Measurements from ENCODE around the gene SENP7. TPM values are rescaled to one million over a fixed set of nuclear protein-coding genes. Genes with fewer than 3 reads are reported as not detected.

Gene SENP7
- total and polyA plus RNA-seq, 2 experiments from 2014 or later = 5.0 to 9.0 TPM

GRCh38 chr3:101375586-101375985 lies 137.4 kb downstream of the SENP7 start:
- Mint-ChIP-seq H3K36me3 (ENCODE audit: low read depth) (no peaks in the 10 kb centered on the region), H3K9me3 (no peaks in the 10 kb centered on the region; the same call in 2 of the 3 replicates), H3K4me3 (no peak overlapping the region), H3K4me1 (no peaks in the 10 kb centered on the region), H3K27me3 (ENCODE audit: insufficient read depth, low read depth, poor library complexity) (no peaks in the 10 kb centered on the region), H3K27ac (no peak overlapping the region)
- no peak overlapping the region for H3K4me3 ChIP-seq
- H3F3A ChIP-seq (replicated peaks; ENCODE audit: low read depth) = no peaks in the 10 kb centered on the region
- ATAC-seq (no peak), DNase-seq (ENCODE audit: low spot score) (no peak)
- no peaks in the 10 kb centered on the region for H3K79me2 ChIP-seq (replicated peaks; ENCODE audit: insufficient read depth)
- no peaks in the 10 kb centered on the region for H3K4me1 ChIP-seq (ENCODE audit: insufficient read depth)
- H3K27me3 ChIP-seq (ENCODE audit: insufficient read depth) = no peaks in the 10 kb centered on the region
- no peak overlapping the region for H2AFZ ChIP-seq
- H3K27ac ChIP-seq (ENCODE audit: low read depth) = no peak overlapping the region
- H3K36me3 ChIP-seq (ENCODE audit: insufficient read depth) = no peaks in the 10 kb centered on the region
- no peak overlapping the region for H3K4me2 ChIP-seq
- TF ChIP-seq ZNF114 (CRISPR knock-in tag; IDR thresholded peaks at IDR 0.05) (no peak), ZNF462 (CRISPR knock-in tag; IDR thresholded peaks at IDR 0.05) (no peak), JUNB (IDR thresholded peaks at IDR 0.05; ENCODE audit: unreplicated experiment) (no peak), CREB1 (CRISPR knock-in tag; IDR thresholded peaks at IDR 0.05; ENCODE audit: low read depth) (no peak), EZH2phosphoT487 (IDR thresholded peaks at IDR 0.05; ENCODE audit: unreplicated experiment) (no peak), ZNF331 (CRISPR knock-in tag; IDR thresholded peaks at IDR 0.05; ENCODE audit: low read depth) (no peak)
- TF ChIP-seq, protein P1, sequence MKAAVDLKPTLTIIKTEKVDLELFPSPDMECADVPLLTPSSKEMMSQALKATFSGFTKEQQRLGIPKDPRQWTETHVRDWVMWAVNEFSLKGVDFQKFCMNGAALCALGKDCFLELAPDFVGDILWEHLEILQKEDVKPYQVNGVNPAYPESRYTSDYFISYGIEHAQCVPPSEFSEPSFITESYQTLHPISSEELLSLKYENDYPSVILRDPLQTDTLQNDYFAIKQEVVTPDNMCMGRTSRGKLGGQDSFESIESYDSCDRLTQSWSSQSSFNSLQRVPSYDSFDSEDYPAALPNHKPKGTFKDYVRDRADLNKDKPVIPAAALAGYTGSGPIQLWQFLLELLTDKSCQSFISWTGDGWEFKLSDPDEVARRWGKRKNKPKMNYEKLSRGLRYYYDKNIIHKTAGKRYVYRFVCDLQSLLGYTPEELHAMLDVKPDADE (IDR thresholded peaks at IDR 0.05) = no peak
- no peaks in the 10 kb centered on the region for H3K9me2 ChIP-seq (ENCODE audit: insufficient read depth)
- no peaks in the 10 kb centered on the region for H4K20me1 ChIP-seq (replicated peaks; ENCODE audit: insufficient read depth)
